Measurements from ENCODE around the gene PSMD1.

GRCh38 chr2:231039821-231040364, 16.8 kb upstream of the PSMD1 start:
- no peak for TF ChIP-seq POLR2A (IDR thresholded peaks at IDR 0.05)
- no peak for TF ChIP-seq CTCF (IDR thresholded peaks at IDR 0.05)

Data from adrenal gland (tissue), 5 donors.